Germinal center (tissue), 1 donor: ENCODE data around the gene S100A8.

Source experiments
- DNase-seq: peaks from one replicate; pipeline ENCODE4 v3.0.0; 2012; ENCODE audit warnings: mixed read lengths, low spot score

The S100A8 gene

GRCh38 chr1:153389973-153390879, 647 bp downstream of the S100A8 start:
- DNase-seq = no peak

DNA sequence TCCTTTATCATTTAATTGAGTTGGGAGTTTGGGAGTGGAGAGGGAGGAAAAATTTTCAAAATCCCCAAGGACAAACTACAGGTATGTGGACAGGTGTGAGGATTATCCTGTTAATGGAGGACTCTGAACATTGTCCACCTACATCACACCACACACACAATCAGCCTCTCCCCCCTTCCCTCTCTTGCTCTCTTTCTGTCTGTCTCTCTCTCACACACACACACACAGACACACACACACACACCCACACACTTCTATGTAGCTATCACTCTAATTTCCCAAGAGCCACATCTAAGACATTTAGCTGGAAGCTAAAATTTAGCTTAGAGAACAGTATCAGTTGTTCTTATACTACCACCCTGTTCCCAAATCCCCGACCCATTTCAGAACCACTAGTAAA, 1.5 kb downstream of the S100A8 start:
- DNase-seq = no peak

GRCh38 chr1:153387785-153388184, 3.1 kb downstream of the S100A8 start:
- DNase-seq = no peak

- DNase-seq = no peak
Measured at GRCh38 chr1:153387001-153387400, 3.9 kb downstream of the S100A8 start.

DNA sequence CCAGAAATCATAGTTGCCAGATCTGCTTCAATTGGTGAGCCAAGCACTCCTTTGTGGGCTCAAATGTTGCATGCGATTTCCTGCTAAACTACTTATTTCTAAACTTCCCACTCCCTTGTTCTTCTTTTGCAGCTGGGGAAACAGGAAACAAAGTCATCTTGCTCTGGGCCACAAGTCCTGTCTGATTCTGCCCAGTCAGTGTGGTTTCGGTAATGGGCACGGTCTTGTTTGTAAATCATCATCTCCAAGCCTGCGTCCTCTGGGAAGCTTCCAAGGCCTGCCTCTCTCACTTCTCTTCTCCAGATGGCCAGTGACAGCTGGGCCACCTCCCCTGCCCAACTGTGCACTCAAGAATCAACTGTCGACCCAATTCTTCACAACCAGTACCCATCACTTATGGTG, 4.4 kb downstream of the S100A8 start:
- no peak for DNase-seq

GRCh38 chr1:153384958-153385580, 5.8 kb downstream of the S100A8 start:
- no peak for DNase-seq

DNA sequence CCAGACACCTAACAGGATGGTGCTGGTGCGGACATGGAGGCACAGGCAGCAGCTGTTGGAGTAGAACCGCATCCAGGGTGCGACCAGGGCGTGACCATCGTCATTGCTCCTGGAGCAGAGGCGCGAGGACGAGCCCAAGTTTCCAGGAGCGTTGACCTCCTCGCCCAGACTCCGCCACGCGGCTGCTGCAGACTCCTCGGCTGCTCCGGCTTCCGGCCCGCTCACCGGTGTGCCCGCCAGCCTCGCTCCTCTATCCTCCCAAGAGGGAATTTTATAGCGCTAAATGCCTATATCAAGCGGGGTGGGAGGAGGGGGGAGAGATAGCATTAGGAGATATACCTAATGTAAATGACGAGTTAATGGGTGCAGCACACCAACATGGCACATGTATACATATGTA, 10.2 kb downstream of the S100A8 start:
- no peak for DNase-seq

DNA sequence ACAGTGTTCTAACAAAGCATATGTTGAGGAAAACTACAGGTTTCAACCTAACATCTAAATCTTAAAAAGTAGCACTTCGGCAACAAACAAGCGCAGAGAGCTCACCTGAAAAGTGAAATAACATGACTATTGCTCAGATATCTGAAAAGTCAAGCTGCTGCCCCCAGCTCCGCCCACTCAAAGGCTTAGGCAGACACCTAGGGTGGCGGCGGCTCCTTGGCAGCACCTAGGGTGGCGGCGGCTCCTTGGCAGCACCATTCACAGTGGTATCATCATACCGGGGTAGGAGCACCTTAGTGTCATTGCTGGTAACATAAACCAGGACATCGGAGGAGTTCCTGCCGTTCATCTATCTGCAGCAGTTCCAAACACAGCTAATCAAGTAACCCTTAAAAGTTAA, 11.3 kb downstream of the S100A8 start:
- DNase-seq = no peak

DNA sequence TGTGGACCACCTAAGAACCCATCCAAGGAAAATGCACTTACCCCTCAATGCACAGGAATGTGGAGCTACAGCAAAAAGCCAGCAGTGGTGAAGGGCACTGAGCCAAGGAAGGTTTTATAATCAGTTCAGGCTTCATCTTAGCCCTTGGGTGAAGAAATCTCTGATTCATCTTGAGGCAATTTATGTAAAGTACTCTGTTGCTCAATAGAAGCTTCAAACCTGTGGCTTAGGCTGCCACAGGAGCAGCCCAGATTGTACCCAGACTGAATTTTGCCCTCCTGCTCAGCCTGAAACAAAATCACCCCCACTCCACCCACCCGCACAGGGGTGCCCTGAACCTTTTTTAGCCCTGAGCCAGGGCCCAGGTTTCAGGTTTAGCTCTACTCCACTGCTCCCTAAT, 15.4 kb downstream of the S100A8 start, which contains the start of gene S100A12:
Gene S100A12, minus strand, starts transcription at position 111 of the 400 bp plus-strand sequence. CDS start 1,029 bp downstream, outside the sequence.
- no peak for DNase-seq

DNA sequence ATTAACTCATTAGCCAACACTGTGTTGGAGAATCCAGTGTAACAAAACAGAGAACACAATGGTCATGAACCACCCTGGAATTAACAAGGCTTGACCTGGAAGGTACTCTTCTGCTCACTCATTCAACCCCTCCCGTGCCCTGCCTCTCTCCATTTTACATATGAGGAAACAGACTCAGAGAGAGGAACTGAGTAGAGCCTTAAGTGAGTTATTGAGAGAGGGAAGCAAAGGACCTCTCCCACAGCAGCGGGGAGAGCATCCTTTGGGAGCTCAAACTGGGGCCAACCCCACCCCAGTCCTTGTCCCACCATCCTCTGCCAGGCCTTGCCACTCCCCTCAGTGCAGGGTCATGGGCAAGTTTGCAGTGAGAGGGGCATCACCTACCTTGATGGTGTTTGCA, 16.8 kb downstream of the S100A8 start:
- DNase-seq = no peak

- no peak for DNase-seq
Measured at GRCh38 chr1:153372571-153372970, 18.3 kb downstream of the S100A8 start.

GRCh38 chr1:153371231-153371630, 19.6 kb downstream of the S100A8 start:
- no peak for DNase-seq

- no peak for DNase-seq
Measured at GRCh38 chr1:153370146-153370545, 20.7 kb downstream of the S100A8 start.

- DNase-seq = no peak
Measured at GRCh38 chr1:153368495-153368894, 22.4 kb downstream of the S100A8 start.

DNA sequence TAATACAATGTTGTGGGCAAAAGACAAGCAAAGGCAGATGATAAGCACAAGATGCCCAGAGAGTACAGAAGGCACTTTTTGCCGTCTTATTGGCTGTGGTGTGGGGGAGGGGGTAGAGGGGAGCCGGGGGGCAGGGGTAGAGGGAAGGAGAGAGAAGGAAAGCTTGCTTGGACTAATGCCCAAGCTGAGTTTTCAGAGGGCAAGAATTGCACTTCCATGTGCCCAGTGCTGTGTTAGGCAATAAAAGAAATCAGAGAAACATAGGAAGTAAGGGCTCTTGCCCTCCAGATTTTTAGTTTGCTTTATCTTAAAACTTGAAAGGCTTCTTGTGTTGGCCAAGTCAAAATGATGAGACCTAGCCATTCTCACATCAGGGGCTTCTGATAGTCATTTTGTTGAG, 23.8 kb downstream of the S100A8 start:
- DNase-seq = no peak

- DNase-seq = no peak
Measured at GRCh38 chr1:153366261-153366660, 24.6 kb downstream of the S100A8 start.

- DNase-seq = no peak
Measured at GRCh38 chr1:153365696-153366095, 25.2 kb downstream of the S100A8 start.

DNA sequence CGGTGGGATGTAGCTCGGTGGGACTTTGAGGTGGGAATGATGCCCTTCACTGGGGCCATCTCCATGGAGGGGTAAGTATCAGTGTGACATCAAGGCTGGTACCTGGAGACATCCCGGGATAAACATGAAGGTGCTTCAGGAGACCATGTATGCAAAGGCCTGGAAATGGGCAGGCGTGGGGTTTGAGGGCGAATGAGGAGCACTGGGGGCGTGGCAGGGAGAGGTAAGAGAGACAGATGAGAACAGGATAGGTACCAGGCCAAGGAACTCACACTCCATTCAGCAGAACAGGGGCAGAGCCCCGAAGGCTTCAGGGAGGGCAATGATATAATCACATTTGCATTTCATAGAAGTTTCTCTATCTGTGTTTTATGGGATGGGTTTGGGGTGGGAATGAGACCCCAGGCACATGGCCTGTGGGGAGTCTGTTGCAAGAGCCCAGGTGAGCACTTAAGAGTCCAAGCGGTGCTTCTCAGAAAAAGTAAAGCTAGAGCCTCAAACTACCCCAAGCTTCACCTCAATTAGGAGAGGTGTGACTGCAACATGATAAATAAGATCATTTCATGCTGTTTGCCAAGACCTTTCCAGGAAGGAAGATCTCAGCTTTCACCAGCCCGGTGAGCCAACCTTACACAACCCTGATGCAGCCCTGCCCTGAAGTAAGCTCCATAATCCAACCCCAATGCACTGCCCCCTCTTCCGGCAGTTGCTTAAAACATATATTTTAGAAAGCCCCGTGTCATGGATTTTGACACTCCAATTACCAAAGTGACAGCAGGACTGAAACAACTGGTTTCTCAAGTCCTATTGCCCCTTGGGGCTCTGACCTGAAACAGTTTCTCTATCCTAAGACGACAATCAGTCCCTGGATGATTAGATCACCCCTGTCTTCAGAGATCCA, 25.9 kb downstream of the S100A8 start:
- DNase-seq = no peak

DNA sequence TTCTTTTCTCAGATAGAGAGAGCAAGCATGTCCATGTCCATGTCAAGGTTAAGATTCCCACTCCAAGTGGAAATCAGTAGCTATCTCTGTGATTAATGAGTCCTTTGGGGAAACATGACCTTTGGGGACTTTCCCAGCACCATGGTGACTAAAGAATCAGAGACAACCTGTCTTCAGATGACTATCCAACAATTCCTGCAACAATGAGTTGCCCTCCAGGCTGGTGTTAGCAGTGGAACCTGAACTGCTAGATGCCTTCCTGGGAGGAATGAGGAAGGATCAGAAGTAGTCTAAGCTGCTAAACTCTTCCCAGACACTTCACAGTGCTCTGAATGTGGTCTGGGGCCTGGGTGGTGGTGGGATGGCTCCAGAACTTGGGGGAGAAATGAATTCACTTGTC, 26.7 kb downstream of the S100A8 start:
- DNase-seq = no peak

GRCh38 chr1:153363641-153364040, 27.2 kb downstream of the S100A8 start:
- no peak for DNase-seq

- DNase-seq = no peak
Measured at GRCh38 chr1:153362187-153362775, 28.6 kb downstream of the S100A8 start.
